Right renal pelvis (tissue), 4 donors: ENCODE data around the gene WDR88. TPM values are rescaled to one million over a fixed set of nuclear protein-coding genes. Genes with fewer than 3 reads are reported as not detected.

Experiments
- DNase-seq, 4 donors: peaks; one replicate each; pipeline ENCODE4 v3.0.0-alpha.2; 2013; ENCODE audit warnings: low read depth in 4 of 4, low spot score in 3 of 4, missing footprints in 1 of 4
- polyA plus RNA-seq, 4 donors: library from polyadenylated mRNA; unstranded; fragments of 120-200 nt; gene quantifications; one replicate each; pipeline ENCODE4 v1.2.1, GENCODE V29; 2013; ENCODE audit not compliant: insufficient read length in 4 of 4

The WDR88 gene
- polyA plus RNA-seq, 4 donors = 0.83 to 1.8 (median 1.1) TPM

- DNase-seq = no peak
Measured at GRCh38 chr19:33194886-33195644, 63.2 kb downstream of the WDR88 start.

- DNase-seq = no peak
Measured at GRCh38 chr19:33195645-33196347, 63.9 kb downstream of the WDR88 start.

GRCh38 chr19:33196446-33197193, 64.7 kb downstream of the WDR88 start:
- no peak for DNase-seq

DNA sequence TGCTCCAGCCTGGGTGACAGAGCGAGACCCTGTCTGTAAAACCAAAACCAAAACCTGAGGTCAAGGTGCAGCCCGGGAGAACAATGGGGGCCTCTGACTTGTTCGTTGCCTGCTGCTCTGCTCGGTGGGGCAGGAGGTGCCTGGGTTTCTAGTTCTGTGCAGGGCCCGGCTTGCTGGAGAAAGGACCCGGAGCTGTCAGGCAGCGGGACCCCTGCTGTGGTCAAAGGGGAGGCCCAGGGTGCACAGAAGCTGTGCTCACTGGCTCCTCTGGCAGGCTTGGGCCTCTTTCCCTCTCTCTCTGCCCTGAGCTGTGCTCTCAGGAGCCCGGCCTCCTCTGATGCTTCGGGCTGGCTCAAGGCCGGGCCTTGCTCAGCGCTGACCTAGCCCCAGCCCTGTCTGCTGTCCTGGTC, 65.7 kb downstream of the WDR88 start:
- no peak for DNase-seq

GRCh38 chr19:33198169-33198568, 66.3 kb downstream of the WDR88 start:
- DNase-seq = no peak

DNA sequence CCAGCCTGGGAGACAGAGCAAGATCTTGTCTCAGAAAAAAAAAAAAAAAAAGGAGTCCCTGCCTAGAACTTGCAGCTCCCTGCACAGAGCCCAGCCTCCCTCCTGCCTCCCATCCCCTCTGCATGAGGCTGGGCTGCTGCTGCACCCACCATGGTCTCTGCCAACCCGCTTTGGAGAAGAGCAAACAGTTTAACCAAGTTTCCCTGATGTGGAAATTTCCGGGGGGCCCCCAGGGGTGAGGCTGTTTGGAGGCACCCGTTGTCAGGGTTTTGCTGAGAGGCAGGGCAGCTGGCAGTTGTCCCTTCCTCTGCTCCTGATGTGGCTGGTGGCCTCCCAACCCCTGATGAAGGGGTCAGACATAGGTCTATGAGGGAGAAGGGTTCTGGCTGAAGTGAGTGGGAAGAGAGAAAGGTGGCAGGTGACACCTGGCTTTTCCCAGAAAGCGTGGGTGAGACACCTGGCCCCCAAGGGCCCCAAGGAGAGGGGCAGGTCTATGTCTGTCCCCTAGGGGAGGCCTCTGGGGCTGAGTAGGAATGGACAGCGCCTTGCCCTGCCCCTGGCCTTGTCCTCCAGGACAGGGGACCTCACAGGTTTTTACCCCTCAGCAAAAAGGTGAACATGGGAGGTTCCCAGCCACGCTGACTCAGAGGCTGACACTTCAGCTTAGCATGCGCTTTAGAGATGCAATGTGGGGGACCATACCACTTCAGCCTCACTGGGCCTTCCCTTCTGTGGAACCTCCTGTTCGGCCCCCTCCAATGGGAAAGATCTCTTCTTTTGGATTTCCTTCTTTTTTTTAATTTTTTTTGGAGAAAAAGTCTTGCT, 67.7 kb downstream of the WDR88 start:
- DNase-seq = no peak

DNA sequence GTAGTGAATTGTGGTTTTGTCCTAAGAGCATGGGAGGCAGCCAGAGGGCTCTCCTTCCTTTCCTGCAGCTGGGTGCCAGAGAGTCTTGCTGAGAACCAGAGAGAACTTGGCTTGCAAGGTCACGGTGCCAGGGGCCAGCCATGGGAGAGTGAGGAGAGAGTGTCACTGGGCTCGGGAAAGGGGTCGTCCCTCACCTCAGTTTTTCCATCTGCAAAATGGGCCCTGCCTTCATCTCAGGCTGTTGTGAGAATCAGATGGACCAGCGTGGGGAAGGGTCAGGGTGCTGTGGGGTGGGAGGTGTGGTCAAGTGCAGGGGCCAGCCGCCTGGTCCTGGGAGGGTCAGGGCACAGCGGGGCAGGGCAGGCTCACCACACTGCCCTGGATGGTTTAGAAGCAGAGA, 69.6 kb downstream of the WDR88 start:
- no peak for DNase-seq

DNA sequence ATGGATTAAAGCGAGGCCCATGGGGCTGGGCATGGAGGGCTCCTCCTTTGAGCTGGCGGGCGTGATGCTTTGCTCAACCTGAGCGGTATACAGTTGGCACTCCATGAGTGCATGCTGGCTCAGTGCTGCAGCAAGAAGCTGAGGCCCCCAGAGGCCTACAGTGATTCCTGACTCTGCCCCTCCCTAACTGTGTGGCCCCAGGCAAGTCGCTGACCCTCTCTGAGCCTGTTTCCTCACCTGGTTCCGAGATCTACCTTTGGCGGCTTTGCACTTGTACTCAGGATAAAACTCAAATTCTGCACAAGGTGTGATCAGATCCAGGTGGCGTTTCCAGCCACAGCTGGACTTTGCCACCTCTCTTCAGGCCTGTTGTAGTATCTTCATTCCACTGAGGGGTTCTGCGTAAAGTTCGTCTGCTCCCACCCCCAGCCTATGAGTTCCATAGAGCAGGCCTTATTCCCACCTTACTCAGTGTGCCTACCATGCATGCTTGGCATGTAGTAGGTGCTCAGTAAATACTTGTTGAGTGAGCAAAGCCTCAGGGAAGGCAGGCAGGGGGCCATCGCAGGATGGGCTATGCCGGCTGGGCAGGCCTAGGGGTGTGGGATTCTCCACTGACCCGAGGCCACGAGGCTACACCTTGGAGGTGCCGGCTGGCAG, 70.1 kb downstream of the WDR88 start:
- no peak for DNase-seq

GRCh38 chr19:33202546-33203507, 70.9 kb downstream of the WDR88 start:
- no peak for DNase-seq

DNA sequence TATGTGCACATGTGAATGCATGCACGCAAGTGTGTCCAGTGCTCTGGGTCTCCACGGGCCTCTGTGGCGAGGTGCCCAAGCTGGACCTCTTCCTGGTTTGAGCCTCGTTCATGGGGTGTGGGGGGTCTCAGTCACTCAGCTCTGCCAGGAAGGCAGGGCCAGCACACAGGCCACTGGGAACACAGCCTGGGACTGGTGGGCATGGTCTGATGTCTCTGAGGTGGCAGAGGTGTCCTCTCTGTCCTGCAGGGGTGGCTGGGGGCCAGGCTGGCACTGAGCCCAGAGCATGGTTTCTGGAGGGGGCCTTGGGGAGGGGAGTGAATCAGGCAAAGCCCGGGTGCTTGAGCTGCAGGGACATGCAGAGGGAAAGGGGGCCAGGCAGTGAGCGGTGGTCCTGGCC, 71.6 kb downstream of the WDR88 start:
- DNase-seq = no peak

- DNase-seq = no peak
Measured at GRCh38 chr19:33204136-33204973, 72.4 kb downstream of the WDR88 start.

DNA sequence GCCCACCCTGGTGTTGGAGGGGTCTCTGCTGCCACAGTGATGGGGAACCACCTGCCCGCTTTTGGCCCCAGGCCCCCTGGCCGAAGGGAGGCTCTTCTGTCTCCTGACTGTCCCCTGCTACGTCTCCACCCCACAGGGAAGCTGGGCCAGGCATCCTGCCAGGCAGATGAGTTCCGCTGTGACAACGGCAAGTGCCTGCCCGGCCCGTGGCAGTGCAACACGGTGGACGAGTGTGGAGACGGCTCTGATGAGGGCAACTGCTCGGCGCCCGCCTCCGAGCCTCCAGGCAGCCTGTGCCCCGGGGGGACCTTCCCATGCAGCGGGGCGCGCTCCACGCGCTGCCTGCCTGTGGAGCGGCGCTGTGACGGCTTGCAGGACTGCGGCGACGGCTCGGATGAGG, 73.2 kb downstream of the WDR88 start:
- no peak for DNase-seq

DNA sequence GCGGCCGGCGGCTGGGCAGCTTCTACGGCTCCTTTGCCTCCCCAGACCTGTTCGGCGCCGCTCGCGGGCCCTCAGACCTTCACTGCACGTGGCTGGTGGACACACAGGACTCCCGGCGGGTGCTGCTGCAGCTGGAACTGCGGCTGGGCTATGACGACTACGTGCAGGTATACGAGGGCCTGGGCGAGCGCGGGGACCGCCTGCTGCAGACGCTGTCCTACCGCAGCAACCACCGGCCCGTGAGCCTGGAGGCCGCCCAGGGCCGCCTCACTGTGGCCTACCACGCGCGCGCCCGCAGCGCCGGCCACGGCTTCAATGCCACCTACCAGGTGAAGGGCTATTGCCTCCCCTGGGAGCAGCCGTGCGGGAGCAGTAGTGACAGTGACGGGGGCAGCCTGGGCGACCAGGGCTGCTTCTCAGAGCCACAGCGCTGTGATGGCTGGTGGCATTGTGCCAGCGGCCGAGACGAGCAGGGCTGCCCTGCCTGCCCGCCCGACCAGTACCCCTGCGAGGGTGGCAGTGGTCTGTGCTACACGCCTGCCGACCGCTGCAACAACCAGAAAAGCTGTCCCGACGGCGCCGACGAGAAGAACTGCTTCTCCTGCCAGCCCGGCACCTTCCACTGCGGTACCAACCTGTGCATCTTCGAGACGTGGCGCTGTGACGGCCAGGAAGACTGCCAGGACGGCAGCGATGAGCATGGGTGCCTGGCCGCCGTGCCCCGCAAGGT, 73.8 kb downstream of the WDR88 start:
- no peak for DNase-seq

- no peak for DNase-seq
Measured at GRCh38 chr19:33206261-33207039, 74.5 kb downstream of the WDR88 start.

DNA sequence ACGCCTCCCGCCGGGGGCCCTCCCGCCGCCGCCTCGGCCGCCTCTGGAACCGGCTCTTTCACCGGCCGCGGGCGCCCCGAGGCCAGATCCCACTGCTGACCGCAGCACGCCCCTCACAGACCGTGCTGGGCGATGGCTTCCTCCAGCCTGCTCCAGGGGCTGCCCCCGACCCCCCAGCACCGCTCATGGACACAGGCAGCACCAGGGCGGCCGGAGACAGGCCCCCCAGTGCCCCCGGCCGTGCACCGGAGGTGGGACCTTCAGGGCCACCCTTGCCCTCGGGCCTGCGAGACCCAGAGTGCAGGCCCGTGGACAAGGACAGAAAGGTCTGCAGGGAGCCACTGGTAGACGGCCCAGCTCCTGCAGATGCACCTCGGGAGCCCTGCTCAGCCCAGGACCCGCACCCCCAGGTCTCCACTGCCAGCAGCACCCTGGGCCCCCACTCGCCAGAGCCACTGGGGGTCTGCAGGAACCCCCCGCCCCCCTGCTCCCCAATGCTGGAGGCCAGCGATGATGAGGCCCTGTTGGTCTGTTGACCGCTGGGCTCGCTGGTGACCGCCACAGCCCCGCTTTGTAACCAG, 75.2 kb downstream of the WDR88 start:
- no peak for DNase-seq

GRCh38 chr19:33207903-33208302, 76.0 kb downstream of the WDR88 start:
- DNase-seq = no peak
